OCI-LY1 (cell line): ENCODE data around the gene PAX5.

Experiments used
- EZH2 ChIP-seq: fragments of 200-600 bp; sonication (generic), shearing (Covaris generic); IDR thresholded peaks from 2 replicates; pipeline ENCODE4 v1.8.0; 2017; ENCODE audit warnings: borderline replicate concordance, mixed run types, mild to moderate bottlenecking, antibody characterized with exemption, low read length, moderate library complexity, mixed read lengths
- TF ChIP-seq, protein P1 (sequence below): fragments of 200-600 bp; sonication (generic), shearing (Covaris generic); IDR thresholded peaks from 2 replicates; pipeline ENCODE4 v1.5.1; 2017; ENCODE audit warnings: mild to moderate bottlenecking, antibody characterized with exemption, low read length, moderate library complexity, mixed read lengths

DNA sequence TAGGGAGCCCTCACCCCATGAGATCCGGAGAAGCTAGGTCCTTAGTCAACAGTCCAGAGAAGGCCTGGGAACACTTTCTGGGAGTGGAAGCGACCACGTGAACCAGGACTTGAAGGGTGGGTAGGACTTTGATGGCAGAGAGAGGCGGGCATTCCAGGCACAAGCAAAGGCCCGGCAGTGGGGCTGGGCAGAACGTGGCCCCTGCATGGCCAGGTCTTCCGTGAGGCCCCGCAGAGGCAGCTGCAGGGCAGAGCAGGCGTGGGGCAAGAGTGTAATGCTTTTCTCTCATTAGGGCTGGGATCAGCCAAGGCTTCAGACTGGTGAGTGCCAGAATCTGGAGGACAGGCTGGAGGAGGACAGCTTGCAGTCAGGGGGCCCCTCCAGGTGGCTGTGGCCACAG lies 184.1 kb downstream of the PAX5 start:
- TF ChIP-seq, protein P1, sequence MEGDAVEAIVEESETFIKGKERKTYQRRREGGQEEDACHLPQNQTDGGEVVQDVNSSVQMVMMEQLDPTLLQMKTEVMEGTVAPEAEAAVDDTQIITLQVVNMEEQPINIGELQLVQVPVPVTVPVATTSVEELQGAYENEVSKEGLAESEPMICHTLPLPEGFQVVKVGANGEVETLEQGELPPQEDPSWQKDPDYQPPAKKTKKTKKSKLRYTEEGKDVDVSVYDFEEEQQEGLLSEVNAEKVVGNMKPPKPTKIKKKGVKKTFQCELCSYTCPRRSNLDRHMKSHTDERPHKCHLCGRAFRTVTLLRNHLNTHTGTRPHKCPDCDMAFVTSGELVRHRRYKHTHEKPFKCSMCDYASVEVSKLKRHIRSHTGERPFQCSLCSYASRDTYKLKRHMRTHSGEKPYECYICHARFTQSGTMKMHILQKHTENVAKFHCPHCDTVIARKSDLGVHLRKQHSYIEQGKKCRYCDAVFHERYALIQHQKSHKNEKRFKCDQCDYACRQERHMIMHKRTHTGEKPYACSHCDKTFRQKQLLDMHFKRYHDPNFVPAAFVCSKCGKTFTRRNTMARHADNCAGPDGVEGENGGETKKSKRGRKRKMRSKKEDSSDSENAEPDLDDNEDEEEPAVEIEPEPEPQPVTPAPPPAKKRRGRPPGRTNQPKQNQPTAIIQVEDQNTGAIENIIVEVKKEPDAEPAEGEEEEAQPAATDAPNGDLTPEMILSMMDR, result no peak
- TF ChIP-seq EZH2, result no peak
